ENCODE results near the gene RAB33B. TPM values are rescaled to one million over a fixed set of nuclear protein-coding genes. Genes with fewer than 3 reads are reported as not detected.
A peak's percentile ranks its signal among the peaks of the same experiment; 100 is the strongest.

The RAB33B gene
- 4.0 and 4.8 TPM in 2 replicates for total RNA-seq (2011; cell fraction: chromatin; rRNA removed; ENCODE audit: low replicate concordance)
- total RNA-seq (2011; cell fraction: nucleolus; rRNA removed) = 3.7 TPM in 2 replicates
- 3.2 and 7.4 TPM in 2 replicates for total RNA-seq (2011; cell fraction: nucleoplasm; rRNA removed)
- total RNA-seq (2014; rRNA removed) (2.3 and 3.0 TPM in 2 replicates), total RNA-seq (2014; rRNA removed; fragmentation: Illumina TruSeq; extraction: Trizol) (3.7 and 3.9 TPM in 2 replicates), total RNA-seq (2015; rRNA removed; fragmentation: Illumina TruSeq; extraction: Trizol) (2.6 and 3.5 TPM in 2 replicates), total RNA-seq (2021) (2.6 and 2.7 TPM in 2 replicates), polyA plus RNA-seq (2011; rRNA removed) (3.7 and 4.0 TPM in 2 replicates), polyA plus RNA-seq (2014; fragmentation: Illumina TruSeq; extraction: Trizol) (2.6 and 3.5 TPM in 2 replicates), polyA plus RNA-seq (2014; fragmentation: Nextera tagmentation; extraction: Ambion mirVana) (1 to 10 TPM; 1.8 to 3.3 TPM), polyA plus RNA-seq (2014; rRNA removed) (1.7 and 2.6 TPM in 2 replicates), polyA minus RNA-seq (2011; rRNA and poly(A)+ RNA removed) (5.1 and 6.8 TPM in 2 replicates), Bru-seq, nascent RNA (percentile 61 among the genes with signal in this experiment), BruChase-seq, experiment 1, labeled RNA remaining after a 2-hour chase (percentile 66 among the genes with signal in this experiment), BruChase-seq, experiment 2, labeled RNA remaining after a 6-hour chase (percentile 70 among the genes with signal in this experiment)
- polyA plus RNA-seq (2011; cell fraction: cytosol; rRNA removed) = 1.1 and 3.1 TPM in 2 replicates
- 1.8 and 2.5 TPM in 2 replicates for polyA plus RNA-seq (2011; cell fraction: nucleus; rRNA removed)
- 1.8 and 2.9 TPM in 2 replicates for polyA plus RNA-seq (2012)
- 2.4 and 3.0 TPM in 2 replicates for polyA minus RNA-seq (2011; cell fraction: cytosol; rRNA and poly(A)+ RNA removed)
- 1.1 and 2.9 TPM in 2 replicates for polyA minus RNA-seq (2011; cell fraction: nucleus; rRNA and poly(A)+ RNA removed)
- long read RNA-seq, experiment 1, full-length matches to known transcripts = 24 of 25 reads
- long read RNA-seq, experiment 1, partial matches to known transcripts = 0 of 25 reads
- long read RNA-seq, experiment 1, other reads (novel, unspliced or antisense) = 1 of 25 reads
- long read RNA-seq, experiment 2, partial matches to known transcripts = 0 of 6 reads
- long read RNA-seq, experiment 2, other reads (novel, unspliced or antisense) = 6 of 6 reads
- long read RNA-seq, experiment 3, full-length matches to known transcripts = 3 of 5 reads
- long read RNA-seq, experiment 3, partial matches to known transcripts = 0 of 5 reads
- long read RNA-seq, experiment 3, other reads (novel, unspliced or antisense) = 2 of 5 reads

- in situ Hi-C loops (cut with MboI) (no loop called here), intact Hi-C loops (cut with micrococcal nuclease) (loop anchor here (2.0 to 5.0 kb wide), 2 partner anchors 154 to 372 kb away; partner anchors contain the start of gene NAA15)
- BruUV-seq (replicated peaks) = TSS peak; percentile 42
- DNase-seq (ENCODE audit: extremely low read depth in 1 of 4, low spot score in 3 of 4) (peak in 1 of 4 experiments; percentile 14), FAIRE-seq (peak; percentile 59), ATAC-seq (peak; percentile 0)
- CTCF ChIA-PET (ENCODE audit: low intra/inter-chr PET ratio) = no interaction called here
- Histone ChIP-seq H3K4me3 (peak within 1 kb of the TSS; percentile 53), H2AFZ (ENCODE audit: low read depth, low read length) (peak within 1 kb of the TSS; percentile 88), H3K36me3 (ENCODE audit: control insufficient read depth, insufficient read depth, low read length) (peaks cover 8% of the 10 kb centered on the region; the same call in 2 of the 3 replicates), H3K9ac (ENCODE audit: insufficient read depth in 1 of 2, low read depth in 2 of 2, low read length in 2 of 2) (peak within 1 kb of the TSS; percentile 82 to 99), H3K9me3 (replicated peaks; ENCODE audit: control insufficient read depth, insufficient read depth, low read depth, low read length) (no peaks in the 10 kb centered on the region; the same call in 1 of the 2 replicates), H3K9me1 (ENCODE audit: control insufficient read depth, insufficient read depth, low read length) (no peaks in the 10 kb centered on the region), H3K27me3 (ENCODE audit: control insufficient read depth in 2 of 2, insufficient read depth in 2 of 2, low read length in 2 of 2) (no peaks in the 10 kb centered on the region), H4K20me1 (replicated peaks; ENCODE audit: control insufficient read depth, insufficient read depth, low read length) (no peaks in the 10 kb centered on the region), H3K79me2 (ENCODE audit: control insufficient read depth, insufficient read depth, low read length) (peaks cover 44% of the 10 kb centered on the region), H3K27ac (ENCODE audit: extremely low read depth, low read depth, low read length) (peak within 1 kb of the TSS; percentile 88), H3K4me1 (replicated peaks in 1 of 2; ENCODE audit: control insufficient read depth in 2 of 2, insufficient read depth in 2 of 2, low read length in 2 of 2) (peaks cover 19 to 28% of the 10 kb centered on the region in 2 experiments), H3K4me2 (ENCODE audit: insufficient read depth, low read length) (peak within 1 kb of the TSS; percentile 92)
- 1% methylated on average over 41 of the region's 46 CpGs for WGBS (ENCODE audit: insufficient coverage, low coverage, missing lambda C conversion rate)
- POLR2A ChIA-PET = interaction anchor here (0.6 to 2.4 kb wide), 5 partner anchors 10 to 164 kb away, joined by 3 to 10 read pairs (median 4); no protein-coding TSS in a partner anchor
- TF ChIP-seq U2AF2 (optimal IDR thresholded peaks at IDR 0.05; ENCODE audit: low read depth, low read length) (no peak), CEBPB (tag; IDR thresholded peaks at IDR 0.05) (peak; percentile 89), TFAP4 (CRISPR knock-in tag; IDR thresholded peaks at IDR 0.05; ENCODE audit: borderline replicate concordance) (peak; percentile 67), RREB1 (CRISPR knock-in tag; IDR thresholded peaks at IDR 0.05) (0 out of 2 replicates have a peak, but pooled peaks have one; percentile 31), CTBP1 (IDR thresholded peaks at IDR 0.05; ENCODE audit: borderline replicate concordance) (peak; percentile 59)
These were observed at the start of gene RAB33B for GRCh38 chr4:139454111-139455045. TSS of gene RAB33B (plus strand) at chr4:139454121. CDS start at chr4:139454196, 75 bp downstream.

Measured in K562 (cell line).